Ishikawa (cell line): ENCODE measurements around the gene PXDN.

Experiments used
- CEBPB ChIP-seq: IDR thresholded peaks from 2 replicates; pipeline ENCODE4 v1.6.1; 2012
- CREB1 ChIP-seq: IDR thresholded peaks from 2 replicates; pipeline ENCODE4 v1.6.1; 2012; ENCODE audit warnings: low read depth
- EP300 ChIP-seq: IDR thresholded peaks from 2 replicates; pipeline ENCODE4 v1.6.1; 2012; ENCODE audit warnings: borderline replicate concordance
- FOXM1 ChIP-seq: IDR thresholded peaks from 2 replicates; pipeline ENCODE4 v1.6.1; 2012; ENCODE audit warnings: low read depth, borderline replicate concordance
- MAX ChIP-seq: IDR thresholded peaks from 2 replicates; pipeline ENCODE4 v1.6.1; 2012
- RAD21 ChIP-seq: IDR thresholded peaks from 2 replicates; pipeline ENCODE4 v1.6.1; 2012; ENCODE audit warnings: low read depth
- REST ChIP-seq: IDR thresholded peaks from 2 replicates; pipeline ENCODE4 v1.6.1; 2012; ENCODE audit warnings: low read depth, mild to moderate bottlenecking
- TAF1 ChIP-seq: IDR thresholded peaks from 2 replicates; pipeline ENCODE4 v1.6.1; 2012; ENCODE audit warnings: low read depth, mild to moderate bottlenecking
- TCF12 ChIP-seq: IDR thresholded peaks from 2 replicates; pipeline ENCODE4 v1.6.1; 2012; ENCODE audit warnings: low read depth
- TEAD4 ChIP-seq: IDR thresholded peaks from 2 replicates; pipeline ENCODE4 v1.6.1; 2012
- USF1 ChIP-seq: IDR thresholded peaks from 2 replicates; pipeline ENCODE4 v1.6.1; 2012
- YY1 ChIP-seq: IDR thresholded peaks from 2 replicates; pipeline ENCODE4 v1.6.1; 2012; ENCODE audit warnings: low read depth
- ZBTB7A ChIP-seq: IDR thresholded peaks from 2 replicates; pipeline ENCODE4 v1.6.1; 2012; ENCODE audit warnings: low read depth

GRCh38 chr2:1688859-1689258 is 55.5 kb downstream of the PXDN start:
- no peak for TF ChIP-seq MAX
- TF ChIP-seq FOXM1 = no peak
- TF ChIP-seq TAF1 = no peak
- TF ChIP-seq TCF12 = no peak
- TF ChIP-seq TEAD4 = no peak
- no peak for TF ChIP-seq ZBTB7A
- no peak for TF ChIP-seq CEBPB
- TF ChIP-seq YY1 = no peak
- no peak for TF ChIP-seq RAD21
- no peak for TF ChIP-seq CREB1
- no peak for TF ChIP-seq USF1
- TF ChIP-seq EP300 = no peak
- TF ChIP-seq REST = no peak
